GM18951 (cell line): ENCODE measurements around the gene SRSF7.

Experiments
- POLR2A ChIP-seq: IDR thresholded peaks from 4 replicates; pipeline ENCODE4 v1.6.1; 2011; ENCODE audit warnings: mild to moderate bottlenecking; ENCODE audit not compliant: insufficient read length, insufficient read depth; ENCODE audit errors: extremely low read depth
- in situ Hi-C: fragments of 300-500 bp; cut with MboI; formaldehyde crosslinking; loops from one replicate; pipeline ENCODE4 v1.12.0; 2022; ENCODE audit warnings: low sequenced_read_pairs, mixed read lengths, inconsistent platforms; ENCODE audit not compliant: unreplicated experiment

Gene SRSF7

GRCh38 chr2:38700113-38700785, 50.9 kb downstream of the SRSF7 start:
- TF ChIP-seq POLR2A: no peak
- in situ Hi-C loops: no loop called here

GRCh38 chr2:38698467-38699003, 52.6 kb downstream of the SRSF7 start:
- no peak for TF ChIP-seq POLR2A
- in situ Hi-C loops: no loop called here

GRCh38 chr2:38697116-38697840, 53.9 kb downstream of the SRSF7 start:
- TF ChIP-seq POLR2A: no peak
- in situ Hi-C loops: no loop called here
